Activated T-cell treated with anti-CD3 and anti-CD28 coated beads, Interleukin-2, amount 50 U/mL, for 1 hour (primary cell): ENCODE data around the gene NPBWR2.

Source experiments
- DNase-seq: peaks from one replicate; pipeline ENCODE4 v3.0.0-alpha.2; 2020

The NPBWR2 gene

GRCh38 chr20:64083804-64084684 is 23.3 kb downstream of the NPBWR2 start, which contains the start of gene LKAAEAR1:
Gene LKAAEAR1, minus strand, starts transcription at chr20:64084398. Its CDS starts 179 bp downstream, at chr20:64084219.
- no peak for DNase-seq

- DNase-seq, result peak; percentile 72
These were observed 24.0 kb downstream of the NPBWR2 start for GRCh38 chr20:64083378-64083803.

GRCh38 chr20:64082820-64083377 is 24.5 kb downstream of the NPBWR2 start:
- DNase-seq, result no peak

GRCh38 chr20:64082126-64082731 is 25.1 kb downstream of the NPBWR2 start:
- DNase-seq, result no peak

GRCh38 chr20:64081624-64081964 is 25.8 kb downstream of the NPBWR2 start:
- no peak for DNase-seq

- DNase-seq, result no peak
These were observed 26.3 kb downstream of the NPBWR2 start for GRCh38 chr20:64080813-64081623.

GRCh38 chr20:64080013-64080812 is 27.2 kb downstream of the NPBWR2 start, which contains the start of gene OPRL1:
Gene OPRL1, plus strand, starts transcription at chr20:64080082. Its CDS starts 12,639 bp downstream, at chr20:64092721.
- peak; percentile 66 for DNase-seq

- peak; percentile 73 for DNase-seq
These were observed 27.9 kb downstream of the NPBWR2 start, which contains the start of gene RGS19 for GRCh38 chr20:64079273-64080012. Gene RGS19, minus strand, starts transcription at chr20:64079518. Its CDS starts 2,632 bp downstream, at chr20:64076886.

GRCh38 chr20:64078934-64079272 is 28.5 kb downstream of the NPBWR2 start:
- no peak for DNase-seq

GRCh38 chr20:64077876-64078551 is 29.4 kb downstream of the NPBWR2 start:
- peak; percentile 63 for DNase-seq

- DNase-seq, result no peak
These were observed 29.9 kb downstream of the NPBWR2 start for GRCh38 chr20:64077541-64077875.

GRCh38 chr20:64077094-64077493 is 30.3 kb downstream of the NPBWR2 start:
- peak; percentile 42 for DNase-seq

GRCh38 chr20:64076061-64076997 is 31.0 kb downstream of the NPBWR2 start:
- no peak for DNase-seq

GRCh38 chr20:64075556-64075955 is 31.8 kb downstream of the NPBWR2 start:
- DNase-seq, result no peak

GRCh38 chr20:64074963-64075362 is 32.4 kb downstream of the NPBWR2 start:
- no peak for DNase-seq

- no peak for DNase-seq
These were observed 33.1 kb downstream of the NPBWR2 start for GRCh38 chr20:64074184-64074789.

- DNase-seq, result no peak
These were observed 33.7 kb downstream of the NPBWR2 start for GRCh38 chr20:64073476-64074183.

- DNase-seq, result no peak
These were observed 34.8 kb downstream of the NPBWR2 start for GRCh38 chr20:64072498-64073063.
